HG03039 (cell line): Measurements from ENCODE around the gene DOCK3.

Source experiments
- ATAC-seq: cut with Tn5 transposase; IDR thresholded peaks from one replicate; pipeline ENCODE4 v1.9.1; 2021; ENCODE audit warnings: mild to moderate bottlenecking, moderate library complexity; ENCODE audit not compliant: unreplicated experiment

The DOCK3 gene

DNA sequence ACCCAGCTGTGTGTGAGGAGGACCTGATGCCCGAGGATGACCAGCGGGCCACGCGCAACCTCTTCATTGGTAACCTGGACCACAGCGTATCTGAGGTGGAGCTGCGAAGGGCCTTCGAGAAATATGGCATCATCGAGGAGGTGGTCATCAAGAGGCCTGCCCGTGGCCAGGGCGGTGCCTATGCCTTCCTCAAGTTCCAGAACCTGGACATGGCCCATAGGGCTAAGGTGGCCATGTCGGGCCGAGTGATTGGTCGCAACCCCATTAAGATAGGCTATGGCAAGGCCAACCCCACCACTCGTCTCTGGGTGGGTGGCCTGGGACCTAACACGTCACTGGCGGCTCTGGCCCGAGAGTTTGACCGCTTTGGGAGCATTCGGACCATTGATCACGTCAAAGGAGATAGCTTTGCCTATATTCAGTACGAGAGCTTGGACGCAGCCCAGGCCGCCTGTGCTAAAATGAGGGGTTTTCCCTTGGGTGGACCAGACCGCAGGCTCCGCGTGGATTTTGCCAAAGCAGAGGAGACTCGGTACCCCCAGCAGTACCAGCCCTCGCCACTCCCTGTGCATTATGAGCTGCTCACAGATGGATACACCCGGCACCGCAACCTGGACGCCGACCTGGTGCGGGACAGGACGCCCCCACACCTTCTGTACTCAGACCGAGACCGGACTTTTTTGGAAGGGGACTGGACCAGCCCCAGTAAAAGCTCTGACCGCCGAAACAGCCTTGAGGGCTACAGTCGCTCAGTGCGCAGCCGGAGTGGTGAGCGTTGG lies 717.8 kb downstream of the DOCK3 start:
- ATAC-seq = no peak

DNA sequence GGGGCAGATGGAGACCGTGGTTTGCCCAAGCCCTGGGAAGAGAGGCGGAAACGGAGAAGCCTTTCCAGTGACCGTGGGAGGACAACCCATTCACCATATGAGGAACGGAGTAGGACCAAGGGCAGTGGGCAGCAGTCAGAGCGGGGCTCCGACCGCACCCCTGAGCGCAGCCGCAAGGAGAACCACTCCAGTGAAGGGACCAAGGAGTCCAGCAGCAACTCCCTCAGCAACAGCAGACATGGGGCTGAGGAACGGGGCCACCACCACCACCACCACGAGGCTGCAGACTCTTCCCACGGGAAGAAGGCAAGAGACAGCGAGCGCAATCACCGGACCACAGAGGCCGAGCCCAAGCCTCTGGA lies 718.4 kb downstream of the DOCK3 start:
- no peak for ATAC-seq

- no peak for ATAC-seq
Observed at GRCh38 chr3:51393564-51393963, 718.8 kb downstream of the DOCK3 start.

GRCh38 chr3:51394541-51394940 lies 719.8 kb downstream of the DOCK3 start:
- ATAC-seq = no peak

DNA sequence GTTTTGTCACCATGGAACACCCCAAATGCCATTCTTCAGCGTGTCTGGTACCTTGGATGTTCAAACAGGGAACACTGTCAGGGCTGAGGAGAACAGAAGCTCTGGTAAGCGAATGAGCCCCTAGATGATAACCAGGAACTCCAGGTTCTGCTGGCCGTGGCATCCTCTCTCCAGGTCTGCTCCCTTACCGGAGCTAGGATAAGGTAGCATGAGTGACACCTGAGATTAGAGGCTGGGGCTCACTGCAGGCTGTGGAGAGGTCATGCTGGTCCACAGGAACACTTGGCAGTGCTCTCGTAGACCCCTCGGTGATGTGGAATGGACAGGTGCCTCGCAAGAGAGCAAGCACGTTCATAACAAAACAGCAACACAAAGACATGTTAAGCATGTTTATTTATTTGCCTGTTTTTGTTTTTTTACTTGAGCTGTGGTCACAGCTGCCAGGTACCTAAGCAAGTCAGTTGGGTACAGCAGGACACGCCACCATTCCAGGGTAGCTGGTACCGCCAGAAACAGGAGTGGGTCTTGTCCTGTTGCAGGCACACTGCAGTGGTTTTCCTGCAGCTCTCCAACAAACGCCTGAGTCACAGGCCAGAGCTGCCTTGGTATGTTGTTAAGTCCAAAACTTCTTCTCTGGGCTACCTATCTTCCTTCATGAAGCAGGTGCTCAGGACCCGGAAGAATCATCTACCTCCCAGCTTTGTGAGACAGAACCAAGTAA lies 720.9 kb downstream of the DOCK3 start:
- ATAC-seq = no peak

- ATAC-seq = no peak
Observed at GRCh38 chr3:51396401-51396800, 721.7 kb downstream of the DOCK3 start.

DNA sequence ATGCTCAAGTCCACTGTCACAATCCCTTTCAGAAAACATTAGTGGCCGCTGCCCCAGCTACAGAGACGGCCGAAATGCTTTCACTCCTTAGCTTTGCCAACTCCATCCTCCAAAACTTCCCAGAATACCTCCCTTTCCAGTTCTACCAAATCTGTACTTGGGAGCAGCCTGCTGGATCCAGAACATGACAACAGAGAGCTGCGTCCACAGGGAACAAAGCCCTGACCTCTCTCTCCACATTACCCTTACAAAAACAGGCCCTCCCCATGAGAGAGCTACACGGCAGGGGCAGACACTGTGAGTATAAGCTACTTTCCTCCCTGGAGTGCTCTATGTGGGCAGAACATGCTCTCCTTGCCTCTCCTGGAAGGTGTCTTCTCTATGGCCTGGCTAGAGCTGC lies 722.7 kb downstream of the DOCK3 start:
- ATAC-seq = no peak

DNA sequence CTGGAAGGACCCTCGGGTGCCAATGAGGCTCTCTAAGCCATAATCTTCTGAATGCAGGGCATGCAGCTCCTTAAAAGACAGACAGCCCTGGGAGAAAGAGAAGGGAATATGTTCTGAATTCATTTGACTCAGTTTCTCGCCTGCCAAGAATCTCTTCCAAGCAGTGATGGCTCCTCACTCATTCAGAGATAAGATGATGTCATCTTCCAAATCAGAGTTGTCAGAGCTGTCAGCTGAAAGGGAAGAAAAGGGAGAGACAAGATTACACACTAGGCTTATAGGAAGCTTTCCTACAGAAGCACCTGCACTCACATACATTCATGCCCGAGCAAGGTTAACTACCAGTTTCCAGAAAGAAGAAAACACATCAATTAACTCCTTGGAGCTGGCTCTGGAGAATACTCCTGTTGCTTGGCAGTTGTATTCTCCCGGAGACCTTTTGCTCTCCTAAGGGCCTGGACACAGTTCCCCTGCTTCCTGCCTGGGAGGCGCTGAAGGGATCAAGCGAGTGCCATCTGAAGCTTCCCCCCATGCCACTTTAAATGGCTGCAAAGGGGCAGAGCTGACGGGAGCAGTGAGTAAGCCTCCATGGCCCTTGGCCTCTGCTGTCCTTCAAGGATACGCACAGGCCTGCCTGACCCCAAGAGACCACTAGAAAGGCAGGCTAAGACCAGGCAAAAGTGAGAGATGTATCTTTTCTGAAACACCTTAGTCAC lies 724.0 kb downstream of the DOCK3 start:
- ATAC-seq = no peak

GRCh38 chr3:51400166-51400565 lies 725.4 kb downstream of the DOCK3 start:
- no peak for ATAC-seq

- ATAC-seq = no peak
Observed at GRCh38 chr3:51401735-51402134, 727.0 kb downstream of the DOCK3 start.

- no peak for ATAC-seq
Observed at GRCh38 chr3:51403675-51404074, 728.9 kb downstream of the DOCK3 start.

DNA sequence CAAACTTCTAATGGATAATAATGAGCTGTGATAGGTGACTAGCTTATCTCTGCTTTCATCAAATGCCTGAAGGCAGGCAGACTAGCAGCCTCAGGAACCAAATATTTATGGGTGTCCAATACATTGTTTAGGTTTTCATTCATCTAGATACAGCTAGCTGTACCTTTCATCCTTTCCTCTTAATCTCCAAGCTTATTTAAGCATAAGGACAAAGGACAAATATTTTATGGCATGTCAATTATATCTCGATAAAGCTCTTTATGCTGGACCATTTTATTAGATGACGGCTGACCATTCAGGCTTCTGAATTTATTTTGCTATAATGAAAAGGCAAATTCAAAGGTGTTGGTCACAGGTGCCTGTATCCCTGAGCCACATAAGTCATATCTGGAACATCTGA lies 733.3 kb downstream of the DOCK3 start:
- ATAC-seq = no peak

DNA sequence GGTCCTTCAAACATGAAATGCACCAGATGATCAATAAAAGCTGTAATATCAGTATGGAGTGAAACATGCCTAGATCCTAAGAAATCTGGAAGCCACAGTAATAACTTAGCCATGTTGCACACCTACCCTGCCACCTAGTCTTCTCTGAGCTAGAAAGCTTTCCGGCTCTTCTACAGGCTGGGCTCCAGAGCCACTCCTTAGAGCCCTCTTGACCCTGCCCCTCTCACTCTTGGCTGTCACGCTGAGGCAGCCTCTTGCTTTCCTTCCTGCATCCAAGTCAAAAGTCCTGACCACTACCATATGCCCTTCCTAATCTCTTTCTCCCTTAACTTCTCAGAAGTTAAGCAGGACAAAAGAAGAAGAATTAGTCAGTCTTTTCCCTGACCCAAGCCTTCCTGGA lies 734.1 kb downstream of the DOCK3 start:
- ATAC-seq = no peak

DNA sequence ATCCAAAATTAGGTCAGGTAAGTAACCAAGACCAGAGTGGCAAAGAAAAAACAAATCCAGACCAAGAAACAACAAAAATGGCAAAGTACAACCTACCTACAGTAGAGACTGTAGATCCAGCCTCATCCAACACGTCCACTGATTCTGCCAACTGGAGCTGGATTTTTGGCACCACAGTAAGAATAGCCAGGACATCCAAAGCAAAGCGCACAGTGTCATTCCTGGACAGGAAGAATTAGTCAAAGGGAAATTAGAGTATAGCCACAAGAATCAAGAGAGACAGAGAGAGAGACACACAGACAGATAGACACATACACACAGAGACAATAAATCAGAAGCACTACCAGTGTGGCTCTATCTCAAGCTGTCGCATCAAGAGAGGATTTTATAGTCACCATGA lies 747.5 kb downstream of the DOCK3 start:
- no peak for ATAC-seq

GRCh38 chr3:51426921-51427320 lies 752.2 kb downstream of the DOCK3 start:
- ATAC-seq = no peak

DNA sequence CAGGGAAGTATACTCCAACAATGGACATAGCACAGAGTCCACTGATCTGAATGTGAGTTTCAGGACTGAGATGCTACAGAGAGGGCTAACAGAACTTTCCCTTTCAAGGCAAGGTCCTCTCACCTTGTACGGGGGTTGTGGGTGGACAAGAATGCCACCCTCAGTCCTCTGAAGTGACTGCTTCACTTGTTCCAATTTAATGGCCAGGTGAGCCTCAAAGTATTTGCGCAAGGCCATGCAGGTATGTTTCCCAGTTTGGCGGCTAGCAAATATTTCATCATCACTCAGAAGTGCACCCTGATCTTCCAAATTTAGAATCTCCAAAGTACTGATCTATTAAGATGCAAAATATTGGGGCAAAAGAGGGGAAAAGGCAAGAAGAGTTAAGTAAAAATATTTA lies 754.4 kb downstream of the DOCK3 start:
- no peak for ATAC-seq
